HG03460 (cell line): ENCODE results near the gene CDK12.

ENCODE experiments used
- ATAC-seq: cut with Tn5 transposase; IDR thresholded peaks from one replicate; pipeline ENCODE4 v1.9.1; 2021; ENCODE audit not compliant: unreplicated experiment

The CDK12 gene

GRCh38 chr17:39581071-39581758 is 119.9 kb downstream of the CDK12 start:
- ATAC-seq, result no peak

- ATAC-seq, result no peak
Observed at GRCh38 chr17:39581759-39582085, 120.4 kb downstream of the CDK12 start.

GRCh38 chr17:39582658-39583057 is 121.4 kb downstream of the CDK12 start:
- no peak for ATAC-seq
